ENCODE results near the gene CADPS.

DNA sequence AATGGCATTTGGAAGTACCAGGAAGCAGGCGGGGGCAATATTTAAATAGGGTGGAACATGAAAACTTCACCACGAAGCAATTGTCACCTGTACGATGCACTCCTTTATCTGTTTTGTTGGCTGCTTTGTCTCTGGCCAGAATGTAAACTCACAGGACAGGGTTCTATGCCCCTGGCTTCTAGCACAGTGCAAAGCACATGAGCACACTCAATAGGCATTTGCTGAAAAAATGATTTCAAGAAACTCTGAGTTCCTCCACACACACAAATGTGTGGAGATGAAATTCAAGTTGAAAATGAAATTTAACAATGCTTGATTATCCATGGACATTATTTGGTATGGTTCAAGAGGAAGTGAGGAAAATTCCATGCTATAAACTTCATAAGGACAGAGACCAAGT lies 272.2 kb downstream of the CADPS start:
- TF ChIP-seq, protein P1, sequence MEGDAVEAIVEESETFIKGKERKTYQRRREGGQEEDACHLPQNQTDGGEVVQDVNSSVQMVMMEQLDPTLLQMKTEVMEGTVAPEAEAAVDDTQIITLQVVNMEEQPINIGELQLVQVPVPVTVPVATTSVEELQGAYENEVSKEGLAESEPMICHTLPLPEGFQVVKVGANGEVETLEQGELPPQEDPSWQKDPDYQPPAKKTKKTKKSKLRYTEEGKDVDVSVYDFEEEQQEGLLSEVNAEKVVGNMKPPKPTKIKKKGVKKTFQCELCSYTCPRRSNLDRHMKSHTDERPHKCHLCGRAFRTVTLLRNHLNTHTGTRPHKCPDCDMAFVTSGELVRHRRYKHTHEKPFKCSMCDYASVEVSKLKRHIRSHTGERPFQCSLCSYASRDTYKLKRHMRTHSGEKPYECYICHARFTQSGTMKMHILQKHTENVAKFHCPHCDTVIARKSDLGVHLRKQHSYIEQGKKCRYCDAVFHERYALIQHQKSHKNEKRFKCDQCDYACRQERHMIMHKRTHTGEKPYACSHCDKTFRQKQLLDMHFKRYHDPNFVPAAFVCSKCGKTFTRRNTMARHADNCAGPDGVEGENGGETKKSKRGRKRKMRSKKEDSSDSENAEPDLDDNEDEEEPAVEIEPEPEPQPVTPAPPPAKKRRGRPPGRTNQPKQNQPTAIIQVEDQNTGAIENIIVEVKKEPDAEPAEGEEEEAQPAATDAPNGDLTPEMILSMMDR (optimal IDR thresholded peaks at IDR 0.05 in 1 of 3, IDR thresholded peaks at IDR 0.05 in 1 of 3, conservative IDR thresholded peaks at IDR 0.05 in 1 of 3; ENCODE audit: extremely low read depth in 1 of 3, insufficient read depth in 2 of 3, low read length in 3 of 3): no peak
- TF ChIP-seq EZH2 (IDR thresholded peaks at IDR 0.05; ENCODE audit: low read length): no peak
